Cardiac muscle cell (in vitro differentiated cells and primary cell): ENCODE data around the gene TIPARP. TPM values are rescaled to one million over a fixed set of nuclear protein-coding genes. Genes with fewer than 3 reads are reported as not detected.

Experiments
- DNase-seq, 2 donors: peaks; one replicate each; pipeline versions ENCODE4 v3.0.0 to v3.0.0-alpha.2; 2010 to 2017; ENCODE audit warnings: low read depth in 1 of 2, low spot score in 1 of 2
- H3K27ac ChIP-seq: fragments of 200-600 bp; sonication (generic); 2 replicates; pipeline ENCODE4 v1.5.1; 2016
- H3K27me3 ChIP-seq: fragments of 200-600 bp; sonication (generic); 2 replicates; pipeline ENCODE4 v1.6.0; 2016; ENCODE audit warnings: control low read depth
- H3K36me3 ChIP-seq: fragments of 200-600 bp; sonication (generic); 2 replicates; pipeline ENCODE4 v1.5.1; 2016; ENCODE audit warnings: control low read depth
- H3K4me1 ChIP-seq: fragments of 200-600 bp; sonication (generic); 2 replicates; pipeline ENCODE4 v1.8.1; 2017; ENCODE audit warnings: low read depth, mild to moderate bottlenecking, mixed run types
- H3K4me3 ChIP-seq: fragments of 200-600 bp; sonication (generic); 2 replicates; pipeline ENCODE4 v1.5.1; 2016; ENCODE audit warnings: mild to moderate bottlenecking
- H3K9me3 ChIP-seq: fragments of 200-600 bp; sonication (generic); 2 replicates; pipeline ENCODE4 v1.5.1; 2017; ENCODE audit warnings: low read depth, mild to moderate bottlenecking, control low read depth
- CTCF ChIP-seq: IDR thresholded peaks from 2 replicates; pipeline ENCODE4 v1.5.1; 2012; ENCODE audit warnings: low read depth, mild to moderate bottlenecking, low read length
- polyA plus RNA-seq: library from polyadenylated mRNA; unstranded; fragments of >200 nt; fragmentation: Nextera tagmentation; extraction: Ambion mirVana; gene quantifications from 2 replicates; pipeline ENCODE4 v1.2.1, GENCODE V29; 2016
- total RNA-seq: library from RNA; depleted of rRNA; stranded (reverse); fragments of >200 nt; gene quantifications from 2 replicates; pipeline ENCODE4 v1.2.3, GENCODE V29; 2016

The TIPARP gene
- total RNA-seq (71.4 and 115 TPM in 2 replicates), polyA plus RNA-seq (22.2 and 37.1 TPM in 2 replicates)

GRCh38 chr3:156674046-156674910 is at the start of gene TIPARP:
TSS of gene TIPARP (plus strand) at chr3:156674590. CDS start at chr3:156677698, 3,108 bp downstream.
- Histone ChIP-seq H3K27me3 (no peaks in the 10 kb centered on the region), H3K4me1 (peaks cover 23% of the 10 kb centered on the region), H3K27ac (peak within 1 kb of the TSS; percentile 88), H3K36me3 (peaks cover 17% of the 10 kb centered on the region), H3K4me3 (peak within 1 kb of the TSS; percentile 99), H3K9me3 (no peaks in the 10 kb centered on the region)
- DNase-seq, result peak; percentile 98
- peak; percentile 58 for TF ChIP-seq CTCF

- Histone ChIP-seq H3K4me3 (no peak overlapping the region), H3K27me3 (no peaks in the 10 kb centered on the region), H3K36me3 (no peaks in the 10 kb centered on the region), H3K27ac (no peak overlapping the region), H3K9me3 (no peaks in the 10 kb centered on the region), H3K4me1 (peaks cover 15% of the 10 kb centered on the region)
- no peak for DNase-seq
- TF ChIP-seq CTCF, result no peak
These were observed 48.3 kb upstream of the TIPARP start for GRCh38 chr3:156626104-156626503.

- H3K9me3 ChIP-seq, result no peaks in the 10 kb centered on the region
- no peaks in the 10 kb centered on the region for H3K27me3 ChIP-seq
- H3K4me1 ChIP-seq, result peaks cover 15% of the 10 kb centered on the region
- H3K27ac ChIP-seq, result no peak overlapping the region
- H3K4me3 ChIP-seq, result no peak overlapping the region
- no peaks in the 10 kb centered on the region for H3K36me3 ChIP-seq
- peak in 1 of 2 donors; percentile 32 for DNase-seq
- TF ChIP-seq CTCF, result no peak
These were observed 46.3 kb upstream of the TIPARP start for GRCh38 chr3:156627946-156628569.

- no peaks in the 10 kb centered on the region for H3K9me3 ChIP-seq
- no peak overlapping the region for H3K4me3 ChIP-seq
- no peaks in the 10 kb centered on the region for H3K27me3 ChIP-seq
- H3K27ac ChIP-seq, result peak overlapping the region; percentile 45
- no peaks in the 10 kb centered on the region for H3K36me3 ChIP-seq
- TF ChIP-seq CTCF, result no peak
- H3K4me1 ChIP-seq, result peaks cover 15% of the 10 kb centered on the region
- no peak for DNase-seq
These were observed 45.4 kb upstream of the TIPARP start for GRCh38 chr3:156628836-156629618.

GRCh38 chr3:156630081-156630772 is 44.2 kb upstream of the TIPARP start:
- Histone ChIP-seq H3K27me3 (no peaks in the 10 kb centered on the region), H3K4me3 (no peak overlapping the region), H3K4me1 (peaks cover 15% of the 10 kb centered on the region), H3K36me3 (no peaks in the 10 kb centered on the region), H3K27ac (no peak overlapping the region), H3K9me3 (no peaks in the 10 kb centered on the region)
- no peak for TF ChIP-seq CTCF
- no peak for DNase-seq
